Suppressor macrophage treated with lipopolysaccharide for 1 hour (primary cell): ENCODE results near the gene SLC17A7.
A peak's percentile ranks its signal among the peaks of the same experiment; 100 is the strongest.

Experiments
- DNase-seq, 3 donors: peaks; one replicate each; pipeline ENCODE4 v3.0.0-alpha.2; 2020 to 2022

Gene SLC17A7

GRCh38 chr19:49427339-49427738 lies 14.0 kb downstream of the SLC17A7 start:
- no peak for DNase-seq

GRCh38 chr19:49425922-49426592 lies 15.3 kb downstream of the SLC17A7 start:
- no peak for DNase-seq

GRCh38 chr19:49425178-49425577 lies 16.1 kb downstream of the SLC17A7 start, which contains the start of gene GFY:
GFY (plus strand) TSS chr19:49425388; CDS start chr19:49426431, 1,043 bp downstream.
- no peak for DNase-seq

GRCh38 chr19:49423985-49424303 lies 17.4 kb downstream of the SLC17A7 start:
- DNase-seq, result no peak

- no peak for DNase-seq
Observed at GRCh38 chr19:49423071-49423984, 18.0 kb downstream of the SLC17A7 start, which contains the start of gene PTH2. PTH2 (minus strand) TSS chr19:49423441; CDS start chr19:49423339, 102 bp downstream.

GRCh38 chr19:49422407-49423070 lies 18.8 kb downstream of the SLC17A7 start:
- DNase-seq, result peak; percentile 49 to 82 (median 66)

GRCh38 chr19:49421878-49422202 lies 19.5 kb downstream of the SLC17A7 start:
- DNase-seq, result no peak

- peak; percentile 82 to 89 (median 82) for DNase-seq
Observed at GRCh38 chr19:49421039-49421877, 20.1 kb downstream of the SLC17A7 start.

GRCh38 chr19:49420227-49420626 lies 21.1 kb downstream of the SLC17A7 start:
- DNase-seq, result no peak

- DNase-seq, result no peak
Observed at GRCh38 chr19:49419173-49419572, 22.2 kb downstream of the SLC17A7 start.

GRCh38 chr19:49418511-49418910 lies 22.8 kb downstream of the SLC17A7 start:
- no peak for DNase-seq

- DNase-seq, result no peak
Observed at GRCh38 chr19:49417088-49417487, 24.2 kb downstream of the SLC17A7 start.

- no peak for DNase-seq
Observed at GRCh38 chr19:49415810-49416200, 25.5 kb downstream of the SLC17A7 start.

GRCh38 chr19:49415102-49415809 lies 26.1 kb downstream of the SLC17A7 start:
- peak; percentile 29 to 49 (median 47) for DNase-seq

- no peak for DNase-seq
Observed at GRCh38 chr19:49414256-49414655, 27.1 kb downstream of the SLC17A7 start.

GRCh38 chr19:49413348-49413747 lies 28.0 kb downstream of the SLC17A7 start:
- no peak for DNase-seq

- no peak for DNase-seq
Observed at GRCh38 chr19:49411681-49412326, 29.5 kb downstream of the SLC17A7 start.

GRCh38 chr19:49409441-49410029 lies 31.8 kb downstream of the SLC17A7 start:
- DNase-seq, result peak; percentile 69 to 75 (median 72)

GRCh38 chr19:49408816-49409440 lies 32.4 kb downstream of the SLC17A7 start:
- peak; percentile 73 to 76 (median 74) for DNase-seq

GRCh38 chr19:49407482-49408015 lies 33.8 kb downstream of the SLC17A7 start:
- DNase-seq, result no peak
